Mucosa of descending colon (tissue), 3 donors: ENCODE data around the gene DGKA. TPM values are rescaled to one million over a fixed set of nuclear protein-coding genes. Genes with fewer than 3 reads are reported as not detected.
"Not testable (repeated sequence)": the region's sequence is repeated elsewhere in the genome, so short reads cannot be mapped to it uniquely, and the experiment has no call there.

Source experiments
- ATAC-seq: fragments of 200-7000 bp; cut with Tn5 transposase; one replicate; pipeline ENCODE4 v1.9.1; 2020; ENCODE audit warnings: mild to moderate bottlenecking, moderate library complexity
- DNase-seq, 3 donors: peaks; one replicate each; pipeline ENCODE4 v3.0.0-alpha.2; 2020
- H3K36me3 ChIP-seq: fragments of 200-600 bp; one replicate; pipeline ENCODE4 v1.8.0; 2021; ENCODE audit warnings: low read depth, mild to moderate bottlenecking
- H3K4me1 ChIP-seq: fragments of 200-600 bp; one replicate; pipeline ENCODE4 v1.8.0; 2021; ENCODE audit warnings: low read depth, mild to moderate bottlenecking
- H3K4me3 ChIP-seq: fragments of 200-600 bp; one replicate; pipeline ENCODE4 v1.8.0; 2021; ENCODE audit warnings: mild to moderate bottlenecking
- H3K9me3 ChIP-seq: fragments of 200-600 bp; one replicate; pipeline ENCODE4 v1.8.0; 2021; ENCODE audit warnings: mild to moderate bottlenecking
- CTCF ChIP-seq: fragments of 200-600 bp; IDR thresholded peaks from one replicate; pipeline ENCODE4 v1.8.0; 2022; ENCODE audit warnings: antibody characterized with exemption, mild to moderate bottlenecking
- intact Hi-C, 2 donors: fragments of 100-400 bp; cut with DNase I in 1 of 2; cut with micrococcal nuclease in 1 of 2; formaldehyde crosslinking; loops; one replicate each; pipeline versions ENCODE4 v1.11.0 to v1.11.1; 2022; cut with DNase I, micrococcal nuclease
- total RNA-seq, 3 donors: library from RNA; stranded (reverse); fragmentation: NEBNext Ultra II Directional in 2 of 3; extraction: Animal tissue kit (Norgen Biotek cat#: 25700) in 2 of 3; gene quantifications; one replicate each; pipeline versions ENCODE4 v1.2.1 to v1.2.4, GENCODE V29; 2021 to 2023
- donor health status: DM: no; HTN: no; CAD: no; lungs with moderate emphysema.
- donor health status: DM: no; HTN: no; CAD: no.
- donor health status: DM: no; HTN: yes; CAD: no.

DGKA gene
- total RNA-seq, 3 donors from 2014 or later, result 82.6 to 148 (median 97.0) TPM

DNA sequence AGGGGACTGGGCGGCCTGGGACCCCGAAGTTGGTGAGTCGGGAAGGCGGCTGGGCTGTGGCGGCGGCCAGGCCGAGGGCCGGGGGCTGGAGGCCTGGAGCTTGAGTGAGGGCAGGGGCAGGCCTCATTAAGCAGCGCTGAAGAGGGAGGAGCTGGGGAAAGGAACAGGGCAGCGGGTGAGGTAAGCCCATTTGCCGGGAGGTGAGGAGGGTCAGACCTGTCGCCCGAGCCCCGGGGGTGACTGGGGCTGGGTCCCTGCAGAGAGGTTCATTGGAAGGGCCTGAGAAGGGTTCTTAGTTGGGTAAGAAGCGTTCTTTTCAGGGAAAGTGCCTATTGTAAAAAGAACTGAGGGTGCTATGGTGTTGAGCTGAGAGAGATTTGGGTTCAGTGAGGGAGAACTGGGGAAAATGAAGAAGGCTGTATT lies 43.4 kb downstream of the DGKA start:
- H3K36me3 ChIP-seq, result peaks cover 7% of the 10 kb centered on the region
- DNase-seq (peak in 1 of 3 donors; percentile 60), ATAC-seq (peak; percentile 58)
- intact Hi-C loops, result no loop called here
- no peaks in the 10 kb centered on the region for H3K9me3 ChIP-seq
- TF ChIP-seq CTCF, result no peak
- H3K4me3 ChIP-seq, result peak overlapping the region; percentile 94
- peaks cover 35% of the 10 kb centered on the region for H3K4me1 ChIP-seq

DNA sequence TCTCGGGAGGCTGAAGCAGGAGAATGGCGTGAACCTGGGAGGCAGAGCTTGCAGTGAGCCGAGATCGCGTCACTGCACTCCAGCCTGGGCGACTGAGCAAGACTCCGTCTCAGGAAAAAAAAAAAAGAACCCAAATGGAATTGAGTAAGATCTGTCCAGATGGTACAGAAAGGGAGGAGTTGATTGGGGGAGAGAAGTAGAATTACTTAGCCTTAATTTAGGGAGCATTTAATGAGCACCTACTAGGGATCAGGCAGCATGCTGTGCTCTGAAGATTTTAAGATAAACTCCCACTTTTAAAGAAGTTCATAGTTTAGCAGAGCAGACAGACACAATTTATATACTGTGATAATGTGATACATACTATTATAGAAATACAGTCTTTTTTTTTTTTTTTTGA lies 47.4 kb downstream of the DGKA start:
- DNase-seq (no peak), ATAC-seq (no peak)
- intact Hi-C loops, result no loop called here
- no peak overlapping the region for H3K4me3 ChIP-seq
- peaks cover 6% of the 10 kb centered on the region for H3K36me3 ChIP-seq
- H3K4me1 ChIP-seq, result peaks cover 31% of the 10 kb centered on the region
- H3K9me3 ChIP-seq, result no peaks in the 10 kb centered on the region
- TF ChIP-seq CTCF, result no peak

- intact Hi-C loops, result no loop called here
- H3K36me3 ChIP-seq, result no peaks in the 10 kb centered on the region
- H3K4me3 ChIP-seq, result no peak overlapping the region
- no peaks in the 10 kb centered on the region for H3K9me3 ChIP-seq
- H3K4me1 ChIP-seq, result peaks cover 31% of the 10 kb centered on the region
- DNase-seq, result no peak
- ATAC-seq, result no peak
- no peak for TF ChIP-seq CTCF
Measured at GRCh38 chr12:55979069-55979468, 48.1 kb downstream of the DGKA start.

- H3K4me1 ChIP-seq, H3K4me3 ChIP-seq, intact Hi-C loops, DNase-seq, ATAC-seq, H3K36me3 ChIP-seq, H3K9me3 ChIP-seq: not testable (repeated sequence)
Measured at GRCh38 chr12:55981882-55982281, 50.9 kb downstream of the DGKA start.

GRCh38 chr12:55982319-55982936 lies 51.5 kb downstream of the DGKA start:
- DNase-seq (no peak), ATAC-seq (no peak)
- no peak for TF ChIP-seq CTCF
- no peaks in the 10 kb centered on the region for H3K36me3 ChIP-seq
- no peaks in the 10 kb centered on the region for H3K9me3 ChIP-seq
- H3K4me3 ChIP-seq, result no peak overlapping the region
- peaks cover 4% of the 10 kb centered on the region for H3K4me1 ChIP-seq
- intact Hi-C loops, result no loop called here

DNA sequence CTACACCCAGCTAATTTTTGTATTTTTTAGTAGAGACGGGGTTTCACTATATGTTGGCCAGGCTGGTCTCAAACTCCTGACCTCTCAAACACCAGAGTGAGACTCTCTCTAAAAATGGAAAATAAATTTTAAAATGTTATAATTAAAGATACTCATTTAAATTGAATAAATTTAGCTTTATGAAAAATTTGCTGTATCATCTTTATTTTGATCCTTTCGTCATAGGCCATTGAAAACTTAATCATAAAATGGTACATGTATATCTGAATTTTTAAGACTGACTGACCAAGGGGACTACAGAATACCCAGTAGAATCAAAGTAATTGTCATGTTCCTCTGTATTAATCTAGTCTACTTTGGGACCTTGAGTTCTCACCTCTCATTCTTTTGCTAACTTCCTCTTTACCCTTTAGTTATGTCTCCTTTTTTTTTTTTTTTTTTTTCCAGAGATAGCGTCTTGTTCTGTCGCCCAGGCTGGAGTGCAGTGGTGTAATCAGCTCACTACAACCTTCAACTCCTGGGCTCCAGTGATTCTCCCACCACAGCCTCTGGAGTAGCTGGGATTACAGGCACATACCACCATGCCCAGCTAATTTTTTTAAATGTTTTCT lies 52.4 kb downstream of the DGKA start:
- Histone ChIP-seq H3K4me3 (no peak overlapping the region), H3K36me3 (no peaks in the 10 kb centered on the region), H3K9me3 (no peaks in the 10 kb centered on the region), H3K4me1 (no peaks in the 10 kb centered on the region)
- no peak for TF ChIP-seq CTCF
- DNase-seq, result no peak
- ATAC-seq, result no peak
- intact Hi-C loops, result no loop called here
